BJ (cell line): Measurements from ENCODE around the gene NOD1. TPM values are rescaled to one million over a fixed set of nuclear protein-coding genes. Genes with fewer than 3 reads are reported as not detected.
"Not testable (repeated sequence)": the region's sequence is repeated elsewhere in the genome, so short reads cannot be mapped to it uniquely, and the experiment has no call there.

Experiments
- CTCF ChIA-PET: fragments of 350-600 bp; formaldehyde crosslinking; extraction: SDS; loops from one replicate; lab custom pipeline; 2021; ENCODE audit warnings: antibody characterized with exemption, inconsistent platforms; lab: Yijun Ruan, JAX
- POLR2A ChIA-PET: fragments of 300-600 bp; sonication (Branson Sonifier 250); formaldehyde crosslinking; extraction: SDS; loops from one replicate; lab custom pipeline; 2021; ENCODE audit warnings: antibody characterized with exemption; lab: Charles Lee
- DNase-seq: peaks from one replicate; pipeline ENCODE4 v3.0.0-alpha.2; 2011; ENCODE audit warnings: low read depth
- H3K27me3 ChIP-seq: 2 replicates; pipeline ENCODE4 v1.6.0; 2011; ENCODE audit warnings: low read length; ENCODE audit not compliant: control insufficient read depth, insufficient read depth
- H3K36me3 ChIP-seq: 2 replicates; pipeline ENCODE4 v1.5.1; 2011; ENCODE audit warnings: low read length; ENCODE audit not compliant: control insufficient read depth, insufficient read depth
- H3K4me3 ChIP-seq: 2 replicates; pipeline ENCODE4 v1.5.1; 2011; ENCODE audit warnings: low read depth, mild to moderate bottlenecking, control low read depth, low read length
- CTCF ChIP-seq: IDR thresholded peaks from 2 replicates; pipeline ENCODE4 v1.5.1; 2011; ENCODE audit warnings: low read depth, mild to moderate bottlenecking, control low read depth, inconsistent platforms, low read length, moderate library complexity; ENCODE audit not compliant: insufficient read depth
- polyA plus RNA-seq: library from polyadenylated mRNA; depleted of rRNA; stranded (reverse); fragments of >200 nt; gene quantifications from 2 replicates; pipeline ENCODE4 v1.2.3, GENCODE V29; 2011

Gene NOD1
- polyA plus RNA-seq, 1 experiment: 3.3 TPM

GRCh38 chr7:30424506-30424905 lies 54.1 kb downstream of the NOD1 start:
- DNase-seq: no peak
- TF ChIP-seq CTCF: no peak
- ChIA-PET CTCF (interaction anchor here (1.3 kb wide), 1 partner anchor 12 kb away, joined by 4 read pairs; no protein-coding TSS in a partner anchor), POLR2A (no interaction called here)
- no peaks in the 10 kb centered on the region for H3K36me3 ChIP-seq
- no peak overlapping the region for H3K4me3 ChIP-seq
- no peaks in the 10 kb centered on the region for H3K27me3 ChIP-seq

GRCh38 chr7:30423788-30424505 lies 54.6 kb downstream of the NOD1 start:
- no peak for DNase-seq
- CTCF ChIA-PET: interaction anchor here (1.0 to 2.3 kb wide), 3 partner anchors 8 to 11 kb away, joined by 3 to 9 read pairs (median 4); no protein-coding TSS in a partner anchor
- Histone ChIP-seq H3K36me3 (no peaks in the 10 kb centered on the region), H3K27me3 (no peaks in the 10 kb centered on the region), H3K4me3 (no peak overlapping the region)
- no peak for TF ChIP-seq CTCF
- POLR2A ChIA-PET: no interaction called here

GRCh38 chr7:30422922-30423321 lies 55.7 kb downstream of the NOD1 start:
- POLR2A ChIA-PET: interaction anchor here (0.6 kb wide), 1 partner anchor 159 kb away, joined by 3 read pairs; no protein-coding TSS in a partner anchor
- Histone ChIP-seq H3K4me3 (no peak overlapping the region), H3K27me3 (no peaks in the 10 kb centered on the region), H3K36me3 (no peaks in the 10 kb centered on the region)
- CTCF ChIA-PET: interaction anchor here (0.6 to 2.3 kb wide), 6 partner anchors 9 to 151 kb away, joined by 3 to 9 read pairs (median 3); no protein-coding TSS in a partner anchor
- TF ChIP-seq CTCF: no peak
- no peak for DNase-seq

GRCh38 chr7:30421647-30422196 lies 56.9 kb downstream of the NOD1 start:
- no peak for DNase-seq
- Histone ChIP-seq H3K4me3 (no peak overlapping the region), H3K27me3 (no peaks in the 10 kb centered on the region), H3K36me3 (no peaks in the 10 kb centered on the region)
- ChIA-PET CTCF (interaction anchor here (0.9 to 2.3 kb wide), 2 partner anchors 9 to 146 kb away, joined by 3 to 9 read pairs; no protein-coding TSS in a partner anchor), POLR2A (no interaction called here)
- no peak for TF ChIP-seq CTCF

- no peak for TF ChIP-seq CTCF
- Histone ChIP-seq H3K4me3 (no peak overlapping the region), H3K27me3 (no peaks in the 10 kb centered on the region), H3K36me3 (no peaks in the 10 kb centered on the region)
- POLR2A ChIA-PET: no interaction called here
- DNase-seq: no peak
- CTCF ChIA-PET: no interaction called here
These were observed 57.9 kb downstream of the NOD1 start for GRCh38 chr7:30420662-30421061.

- DNase-seq, POLR2A ChIA-PET, H3K4me3 ChIP-seq, H3K36me3 ChIP-seq, H3K27me3 ChIP-seq, CTCF ChIA-PET: not testable (repeated sequence)
These were observed 58.5 kb downstream of the NOD1 start for GRCh38 chr7:30420080-30420479.
